ENCODE data around the gene IFIT1B. TPM values are rescaled to one million over a fixed set of nuclear protein-coding genes. Genes with fewer than 3 reads are reported as not detected.

Gene IFIT1B
- total and polyA plus RNA-seq, 2 of the 8 experiments (the other 6 are each of a cell fraction or from before 2014, with no cell fraction given), result not detected

GRCh38 chr10:89384474-89385340 lies 6.9 kb downstream of the IFIT1B start:
- Histone ChIP-seq H2BK20ac (ENCODE audit: low read length) (no peak overlapping the region), H2AFZ (ENCODE audit: low read length) (no peak overlapping the region), H4K20me1 (replicated peaks in 1 of 2; ENCODE audit: control insufficient read depth in 1 of 2, insufficient read depth in 2 of 2, low read length in 2 of 2) (no peaks in the 10 kb centered on the region), H3K27ac (ENCODE audit: low read depth, low read length) (no peak overlapping the region), H2BK5ac (ENCODE audit: low read depth, low read length) (no peak overlapping the region), H4K91ac (replicated peaks; ENCODE audit: insufficient read length, low read length) (no peak overlapping the region), H3K4me3 (ENCODE audit: extremely low read depth in 1 of 4, insufficient read depth in 2 of 4, low read depth in 3 of 4, low read length in 4 of 4) (no peak overlapping the region), H3K9me3 (ENCODE audit: insufficient read depth in 2 of 2, low read depth in 1 of 2, low read length in 1 of 2) (no peaks in the 10 kb centered on the region), H3K9ac (replicated peaks in 1 of 4; ENCODE audit: extremely low read depth in 1 of 4, low read depth in 3 of 4, low read length in 3 of 4) (no peak overlapping the region), H4K5ac (ENCODE audit: insufficient read length, low read depth, low read length) (no peak overlapping the region), H3K36me3 (ENCODE audit: control insufficient read depth in 2 of 4, insufficient read depth in 4 of 4, low read length in 3 of 4) (no peaks in the 10 kb centered on the region), H3K14ac (ENCODE audit: insufficient read length) (no peak overlapping the region), H3K79me1 (ENCODE audit: low read depth, low read length) (no peaks in the 10 kb centered on the region), H3K4me2 (ENCODE audit: insufficient read depth in 1 of 2, low read depth in 2 of 2, low read length in 2 of 2) (no peak overlapping the region), H2BK120ac (replicated peaks; ENCODE audit: low read depth, low read length) (no peak overlapping the region), H2AK5ac (ENCODE audit: low read depth, low read length) (no peak overlapping the region), H3K23ac (ENCODE audit: insufficient read length) (no peak overlapping the region), H3K18ac (ENCODE audit: extremely low read depth, low read length) (no peak overlapping the region), H3K27me3 (replicated peaks in 1 of 4; ENCODE audit: control insufficient read depth in 3 of 4, extremely low read depth in 1 of 4, insufficient read depth in 3 of 4, low read length in 3 of 4) (no peaks in the 10 kb centered on the region), H3K79me2 (ENCODE audit: control insufficient read depth in 1 of 2, insufficient read depth in 2 of 2, low read length in 2 of 2) (no peaks in the 10 kb centered on the region), H2BK15ac (ENCODE audit: low read length) (no peak overlapping the region), H2BK12ac (ENCODE audit: low read depth, low read length) (no peak overlapping the region), H3K23me2 (ENCODE audit: low read depth, low read length) (no peaks in the 10 kb centered on the region; the same call in 1 of the 2 replicates), H3K56ac (replicated peaks; ENCODE audit: insufficient read length, low read depth, low read length) (no peak overlapping the region), H3K4ac (replicated peaks; ENCODE audit: insufficient read length, low read depth, low read length) (no peak overlapping the region), H4K8ac (ENCODE audit: extremely low read depth, insufficient read depth, low read length) (no peak overlapping the region), H3K4me1 (replicated peaks in 1 of 4; ENCODE audit: control insufficient read depth in 3 of 4, insufficient read depth in 4 of 4, low read length in 3 of 4) (no peaks in the 10 kb centered on the region)
- POLR2A ChIA-PET (ENCODE audit: partially characterized antibody), result no interaction called here
- FAIRE-seq (no peak), DNase-seq (ENCODE audit: low read depth in 1 of 2, low spot score in 2 of 2) (no peak)
- TF ChIP-seq KDM1A (IDR thresholded peaks at IDR 0.05; ENCODE audit: borderline replicate concordance, low read length) (no peak), CREB1 (IDR thresholded peaks at IDR 0.05) (no peak), EGR1 (IDR thresholded peaks at IDR 0.05; ENCODE audit: borderline replicate concordance, low read depth, low read length) (no peak), BRCA1 (IDR thresholded peaks at IDR 0.05; ENCODE audit: low read depth, low read length) (no peak), TEAD4 (IDR thresholded peaks at IDR 0.05; ENCODE audit: low read depth, low read length) (no peak), EP300 (IDR thresholded peaks at IDR 0.05; ENCODE audit: borderline replicate concordance in 1 of 2, low read depth in 2 of 2, low read length in 2 of 2) (no peak), ZNF274 (IDR thresholded peaks at IDR 0.05; ENCODE audit: borderline replicate concordance, extremely low read depth, low read length) (no peak), SIN3A (conservative IDR thresholded peaks at IDR 0.05 in 1 of 2, IDR thresholded peaks at IDR 0.05 in 1 of 2; ENCODE audit: low read depth in 1 of 2, low read length in 2 of 2) (no peak), CBX8 (IDR thresholded peaks at IDR 0.05; ENCODE audit: borderline replicate concordance, low read depth, low read length) (no peak)
- TF ChIP-seq, protein P1, sequence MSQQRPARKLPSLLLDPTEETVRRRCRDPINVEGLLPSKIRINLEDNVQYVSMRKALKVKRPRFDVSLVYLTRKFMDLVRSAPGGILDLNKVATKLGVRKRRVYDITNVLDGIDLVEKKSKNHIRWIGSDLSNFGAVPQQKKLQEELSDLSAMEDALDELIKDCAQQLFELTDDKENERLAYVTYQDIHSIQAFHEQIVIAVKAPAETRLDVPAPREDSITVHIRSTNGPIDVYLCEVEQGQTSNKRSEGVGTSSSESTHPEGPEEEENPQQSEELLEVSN (IDR thresholded peaks at IDR 0.05), result no peak
- 92% methylated on average over 4 of the region's 4 CpGs; no CpG with 5 or more reads in 1 of the 2 experiments for WGBS, 2 experiments (ENCODE audit: extremely low coverage in 1 of 2, insufficient coverage in 1 of 2, insufficient read length in 1 of 2, insufficient replicate concordance in 2 of 2, low coverage in 1 of 2, low lambda C conversion rate in 2 of 2, missing lambda C conversion rate in 1 of 2)
- CTCF ChIA-PET (ENCODE audit: partially characterized antibody), result interaction anchor here (0.6 to 5.8 kb wide), 6 partner anchors 15 to 171 kb away, joined by 3 to 30 read pairs (median 4); no protein-coding TSS in a partner anchor

Measured in H1 (cell line).